Retinal pigment epithelial cell (primary cell): Measurements from ENCODE around the gene PLAGL2.

ENCODE experiments used
- DNase-seq: peaks from one replicate; pipeline ENCODE4 v3.0.0-alpha.2; 2010; ENCODE audit warnings: low read depth
- H3K4me3 ChIP-seq: 2 replicates; pipeline ENCODE4 v1.5.1; 2011; ENCODE audit warnings: mild to moderate bottlenecking, low read length, control low read depth, moderate library complexity
- TF ChIP-seq, protein P1 (sequence below): conservative IDR thresholded peaks from 2 replicates; pipeline ENCODE4 v1.5.1; 2011; ENCODE audit warnings: low read depth, low read length, control low read depth, inconsistent platforms

Gene PLAGL2

DNA sequence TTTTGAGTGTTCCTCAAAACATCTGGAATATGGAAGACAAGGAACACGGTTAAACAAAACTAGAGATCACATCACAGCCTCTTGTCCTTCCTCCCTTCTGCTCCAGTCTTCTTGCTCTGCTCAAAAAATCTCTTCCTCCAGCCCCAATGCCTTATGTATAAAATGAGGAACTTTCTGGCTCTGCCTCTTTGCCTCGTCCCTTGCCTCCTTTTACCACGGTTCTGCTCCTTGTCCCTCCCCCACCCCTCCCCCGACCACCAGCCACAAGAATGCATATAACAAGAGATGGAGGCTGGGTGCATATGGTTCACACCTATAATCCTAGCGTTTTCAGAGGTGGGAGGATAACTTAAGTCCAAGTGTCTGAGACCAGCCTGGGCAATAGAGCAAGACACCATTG, 43.6 kb downstream of the PLAGL2 start:
- no peak for DNase-seq
- TF ChIP-seq, protein P1, sequence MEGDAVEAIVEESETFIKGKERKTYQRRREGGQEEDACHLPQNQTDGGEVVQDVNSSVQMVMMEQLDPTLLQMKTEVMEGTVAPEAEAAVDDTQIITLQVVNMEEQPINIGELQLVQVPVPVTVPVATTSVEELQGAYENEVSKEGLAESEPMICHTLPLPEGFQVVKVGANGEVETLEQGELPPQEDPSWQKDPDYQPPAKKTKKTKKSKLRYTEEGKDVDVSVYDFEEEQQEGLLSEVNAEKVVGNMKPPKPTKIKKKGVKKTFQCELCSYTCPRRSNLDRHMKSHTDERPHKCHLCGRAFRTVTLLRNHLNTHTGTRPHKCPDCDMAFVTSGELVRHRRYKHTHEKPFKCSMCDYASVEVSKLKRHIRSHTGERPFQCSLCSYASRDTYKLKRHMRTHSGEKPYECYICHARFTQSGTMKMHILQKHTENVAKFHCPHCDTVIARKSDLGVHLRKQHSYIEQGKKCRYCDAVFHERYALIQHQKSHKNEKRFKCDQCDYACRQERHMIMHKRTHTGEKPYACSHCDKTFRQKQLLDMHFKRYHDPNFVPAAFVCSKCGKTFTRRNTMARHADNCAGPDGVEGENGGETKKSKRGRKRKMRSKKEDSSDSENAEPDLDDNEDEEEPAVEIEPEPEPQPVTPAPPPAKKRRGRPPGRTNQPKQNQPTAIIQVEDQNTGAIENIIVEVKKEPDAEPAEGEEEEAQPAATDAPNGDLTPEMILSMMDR = no peak
- H3K4me3 ChIP-seq = no peak overlapping the region

DNA sequence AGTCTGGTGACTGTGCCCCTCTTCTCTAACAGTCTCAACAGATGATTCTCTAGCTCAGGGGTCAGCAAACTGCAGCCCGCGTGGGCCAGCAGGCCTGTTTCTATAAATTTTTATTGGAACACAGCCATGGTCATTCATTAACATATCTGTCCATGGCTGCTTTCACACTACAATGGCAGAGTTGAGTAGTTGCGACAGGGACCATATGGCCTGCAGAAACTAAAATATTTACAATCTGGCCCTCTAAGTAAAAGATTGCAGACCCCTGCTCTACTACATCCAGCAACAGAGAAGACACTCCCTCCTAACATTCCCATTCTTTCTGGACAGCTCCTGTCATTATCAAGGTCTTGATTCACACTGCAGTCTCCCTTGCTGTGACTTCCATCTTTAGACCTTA, 45.2 kb downstream of the PLAGL2 start:
- DNase-seq = no peak
- H3K4me3 ChIP-seq = no peak overlapping the region
- TF ChIP-seq, protein P1 = no peak

DNA sequence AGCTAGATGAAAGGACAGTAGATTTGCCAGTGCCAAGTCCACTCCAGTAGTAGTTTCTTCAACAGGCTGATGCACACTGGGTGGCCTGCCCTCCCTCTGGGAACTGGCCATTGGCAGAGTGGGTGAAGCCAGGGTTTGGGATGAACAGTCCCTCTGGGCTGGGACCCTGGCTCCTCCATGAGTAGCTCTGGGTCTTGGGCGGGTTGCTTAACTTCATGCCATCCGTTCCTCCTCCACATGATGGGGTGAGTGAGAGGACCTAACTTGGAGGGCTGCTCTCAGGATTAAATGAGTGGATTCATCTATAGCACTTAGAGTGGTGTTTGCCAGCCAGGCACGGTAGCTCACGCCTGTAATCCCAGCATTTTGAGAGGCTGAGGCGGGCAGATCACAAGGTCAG, 47.2 kb downstream of the PLAGL2 start:
- no peak for DNase-seq
- TF ChIP-seq, protein P1 = no peak
- no peak overlapping the region for H3K4me3 ChIP-seq

DNA sequence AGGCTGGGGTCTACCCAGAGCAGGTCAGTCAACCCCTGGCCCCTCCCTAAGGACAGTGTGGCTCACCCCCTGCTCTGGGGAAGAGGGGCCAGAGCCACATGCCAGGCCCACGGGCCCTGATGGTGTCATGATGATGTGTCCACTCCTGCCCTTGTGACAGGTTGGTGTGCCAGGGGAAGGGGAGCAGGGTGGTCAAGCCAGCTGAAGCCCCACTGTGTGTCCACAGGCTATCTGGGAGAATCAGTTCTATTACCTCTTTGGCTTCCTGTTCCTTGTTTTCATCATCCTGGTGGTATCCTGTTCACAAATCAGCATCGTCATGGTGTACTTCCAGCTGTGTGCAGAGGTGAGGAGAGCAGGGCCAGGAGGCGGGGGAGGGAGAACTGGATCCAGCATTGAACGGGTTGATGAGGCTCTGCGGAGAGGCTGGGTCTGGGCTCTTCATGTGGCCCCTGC, 47.7 kb downstream of the PLAGL2 start:
- TF ChIP-seq, protein P1 = no peak
- DNase-seq = no peak

DNA sequence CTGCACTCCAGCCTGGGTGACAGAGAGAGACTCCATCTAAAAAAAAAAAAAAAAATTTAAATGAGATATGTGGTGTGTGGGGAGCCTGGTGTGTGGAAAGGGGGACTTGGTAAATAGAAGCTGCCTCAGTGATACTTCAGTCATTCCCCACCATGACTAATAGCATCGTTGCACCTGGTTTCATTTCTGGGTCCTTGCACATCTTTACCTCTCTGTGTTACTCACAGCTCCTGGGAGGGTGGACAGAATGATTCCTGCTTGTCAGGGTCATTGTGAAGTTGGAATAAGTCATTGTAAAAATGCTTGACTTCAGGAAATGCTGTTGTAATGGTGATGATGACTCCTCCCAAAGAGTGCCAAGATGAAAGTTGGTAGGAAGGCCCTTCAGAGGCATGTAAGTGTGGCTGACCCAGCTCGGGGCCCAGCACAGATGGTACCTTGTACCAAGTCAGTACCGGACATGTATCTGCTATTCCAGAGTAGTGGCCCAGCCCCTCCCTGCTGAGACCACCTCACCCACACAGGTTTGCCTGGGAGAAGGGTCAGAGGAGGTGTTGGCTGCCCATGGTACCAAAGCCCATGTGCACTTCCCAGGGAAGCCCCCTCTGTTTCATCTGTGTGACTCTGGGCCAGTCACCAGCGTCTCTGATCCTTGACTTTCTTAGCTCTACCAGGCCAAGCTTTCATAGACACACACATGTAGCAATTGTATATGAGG, 48.4 kb downstream of the PLAGL2 start:
- TF ChIP-seq, protein P1 = no peak
- no peak for DNase-seq
- H3K4me3 ChIP-seq = no peak overlapping the region

More for the DNA sequence above, 47.7 kb downstream of the PLAGL2 start:
- no peak overlapping the region for H3K4me3 ChIP-seq

DNA sequence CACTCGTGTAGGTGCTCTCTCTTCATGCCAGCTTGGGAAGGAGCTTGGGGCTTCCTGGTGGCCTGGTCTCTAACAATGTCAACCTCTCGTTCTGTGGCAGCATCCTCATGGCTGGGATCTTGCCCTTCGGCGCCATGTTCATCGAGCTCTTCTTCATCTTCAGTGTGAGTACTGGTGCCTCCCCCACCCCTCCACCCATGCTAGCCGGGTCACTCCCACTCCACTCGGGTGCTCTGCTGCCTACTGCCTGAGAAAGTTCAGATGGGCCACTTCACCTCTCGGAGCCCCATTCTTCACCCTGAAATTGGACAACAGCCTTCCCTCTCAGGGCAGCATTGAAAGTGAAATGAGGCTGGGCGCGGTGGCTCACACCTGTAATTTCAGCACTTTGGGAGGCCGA, 49.2 kb downstream of the PLAGL2 start:
- no peak overlapping the region for H3K4me3 ChIP-seq
- TF ChIP-seq, protein P1 = no peak
- DNase-seq = no peak

DNA sequence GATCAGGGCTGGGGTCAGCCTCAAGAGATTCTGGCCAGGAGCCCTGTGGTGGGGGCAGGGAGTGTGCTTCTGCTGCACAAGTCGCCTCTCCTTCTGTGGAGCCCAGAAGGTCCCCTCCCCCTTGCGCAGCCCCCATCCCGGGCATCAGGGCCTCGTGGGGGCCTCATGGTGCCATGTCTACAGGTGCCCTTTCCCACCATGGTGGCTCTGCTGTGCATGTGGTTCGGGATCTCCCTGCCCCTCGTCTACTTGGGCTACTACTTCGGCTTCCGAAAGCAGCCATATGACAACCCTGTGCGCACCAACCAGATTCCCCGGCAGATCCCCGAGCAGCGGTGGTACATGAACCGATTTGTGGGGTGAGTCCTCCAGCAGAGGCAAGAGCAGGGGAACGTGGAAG, 49.9 kb downstream of the PLAGL2 start:
- TF ChIP-seq, protein P1 = no peak
- no peak overlapping the region for H3K4me3 ChIP-seq
- no peak for DNase-seq
